Measurements from ENCODE around the gene NIPSNAP2. TPM values are rescaled to one million over a fixed set of nuclear protein-coding genes. Genes with fewer than 3 reads are reported as not detected.
A peak's percentile ranks its signal among the peaks of the same experiment; 100 is the strongest.
"Not testable (repeated sequence)": the region's sequence is repeated elsewhere in the genome, so short reads cannot be mapped to it uniquely, and the experiment has no call there.

The NIPSNAP2 gene
- total RNA-seq, 1 experiment from 2014 or later, result 49.5 TPM

DNA sequence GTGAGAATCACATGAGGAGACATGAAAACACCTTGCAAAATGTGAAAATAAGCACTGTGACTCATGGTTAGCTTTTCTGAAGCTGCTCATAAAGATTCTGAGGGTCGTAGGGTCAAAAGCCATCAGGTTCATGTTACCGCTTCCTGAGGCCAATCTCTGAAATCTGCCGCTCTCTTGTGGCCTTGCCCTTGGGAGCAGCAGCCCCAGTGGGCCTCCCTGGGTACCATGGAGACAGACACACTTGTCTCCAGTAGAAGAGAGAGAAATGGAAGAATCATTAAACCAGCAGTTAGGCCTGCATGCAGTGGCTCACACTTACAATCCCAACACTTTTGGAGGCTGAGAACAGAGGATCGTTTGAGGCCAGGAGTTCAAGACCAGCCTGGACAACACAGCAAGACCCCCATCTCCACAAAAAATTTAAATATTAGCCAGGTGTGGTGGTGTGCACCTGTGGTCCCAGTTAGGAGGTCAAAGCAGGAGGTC is 42.8 kb downstream of the NIPSNAP2 start:
- Histone ChIP-seq H3K9me3 (replicated peaks) (no peaks in the 10 kb centered on the region), H3K4me1 (replicated peaks) (no peaks in the 10 kb centered on the region), H3K36me3 (no peaks in the 10 kb centered on the region), H3K27me3 (replicated peaks) (no peaks in the 10 kb centered on the region), H3K27ac (no peak overlapping the region), H3K4me3 (no peak overlapping the region)
- DNase-seq (ENCODE audit: low read depth in 1 of 2, low spot score in 2 of 2), result no peak

DNA sequence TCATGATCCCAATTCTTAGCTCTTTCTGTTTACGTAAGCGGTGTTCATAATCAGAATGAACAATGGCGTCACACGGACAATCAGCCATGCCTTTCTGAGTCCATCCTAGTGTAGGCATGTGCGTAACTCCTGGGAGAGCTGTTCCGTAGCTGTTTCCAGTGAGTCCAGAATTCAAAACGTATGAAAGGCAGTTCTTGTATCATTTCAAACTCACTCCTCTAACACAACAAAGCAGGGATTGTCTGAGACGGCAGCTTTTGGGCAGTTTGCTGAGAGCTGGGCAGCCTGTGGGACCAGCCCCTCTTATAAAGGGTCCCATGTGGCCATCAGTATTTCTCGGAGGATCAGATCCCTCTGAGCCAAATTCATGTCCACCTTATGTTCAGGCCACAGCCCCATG is 43.5 kb downstream of the NIPSNAP2 start:
- Histone ChIP-seq H3K27ac (no peak overlapping the region), H3K36me3 (no peaks in the 10 kb centered on the region), H3K4me1 (replicated peaks) (no peaks in the 10 kb centered on the region), H3K9me3 (replicated peaks) (no peaks in the 10 kb centered on the region), H3K4me3 (no peak overlapping the region), H3K27me3 (replicated peaks) (no peaks in the 10 kb centered on the region)
- DNase-seq (ENCODE audit: low read depth in 1 of 2, low spot score in 2 of 2), result no peak

DNA sequence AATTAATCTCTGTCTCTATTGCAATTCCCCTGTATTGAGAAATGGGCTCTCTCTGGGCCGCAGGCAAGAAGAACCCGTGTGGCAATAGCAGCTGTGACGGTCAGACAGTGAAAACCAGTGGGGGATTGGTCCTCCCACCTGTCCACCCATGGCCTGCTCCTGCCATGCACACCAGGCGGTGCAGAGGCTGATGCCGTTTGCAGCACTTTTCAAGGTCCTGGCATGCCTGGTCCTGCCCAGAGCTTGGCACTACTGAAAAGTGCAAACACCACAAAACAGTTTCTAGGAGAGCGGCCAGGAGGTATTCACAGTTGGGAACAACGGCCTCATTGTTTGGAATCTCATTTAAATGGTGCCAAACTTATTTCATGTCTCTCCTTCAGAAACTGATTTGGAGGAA is 45.3 kb downstream of the NIPSNAP2 start:
- Histone ChIP-seq H3K4me3 (no peak overlapping the region), H3K36me3 (peaks cover 4% of the 10 kb centered on the region; the same call in 1 of the 2 replicates), H3K9me3 (replicated peaks) (no peaks in the 10 kb centered on the region), H3K27me3 (replicated peaks) (no peaks in the 10 kb centered on the region), H3K4me1 (replicated peaks) (no peaks in the 10 kb centered on the region), H3K27ac (no peak overlapping the region)
- no peak for DNase-seq (ENCODE audit: low read depth in 1 of 2, low spot score in 2 of 2)

DNA sequence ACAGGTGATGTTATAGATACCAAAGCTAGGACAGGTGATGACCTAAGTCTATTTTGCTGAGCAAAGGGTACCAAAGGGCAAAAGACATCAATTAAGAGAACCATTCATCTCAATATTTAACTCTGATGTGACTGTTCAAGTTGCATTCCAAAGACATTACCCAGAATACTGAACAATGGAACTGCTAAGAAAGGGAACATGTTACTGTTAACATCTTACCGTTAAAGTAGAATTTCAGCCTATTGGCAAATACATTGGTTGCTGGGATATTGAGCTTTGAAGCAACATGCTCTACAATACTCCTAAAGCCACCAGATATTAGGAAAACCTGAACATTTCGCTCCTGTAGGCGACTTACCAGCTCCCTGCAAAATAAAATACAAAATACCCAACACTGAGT is 52.6 kb downstream of the NIPSNAP2 start:
- not testable (repeated sequence) for H3K4me3 ChIP-seq; H3K27ac ChIP-seq; H3K27me3 ChIP-seq (replicated peaks); H3K4me1 ChIP-seq (replicated peaks); H3K36me3 ChIP-seq; DNase-seq (ENCODE audit: low read depth in 1 of 2, low spot score in 2 of 2); H3K9me3 ChIP-seq (replicated peaks)

DNA sequence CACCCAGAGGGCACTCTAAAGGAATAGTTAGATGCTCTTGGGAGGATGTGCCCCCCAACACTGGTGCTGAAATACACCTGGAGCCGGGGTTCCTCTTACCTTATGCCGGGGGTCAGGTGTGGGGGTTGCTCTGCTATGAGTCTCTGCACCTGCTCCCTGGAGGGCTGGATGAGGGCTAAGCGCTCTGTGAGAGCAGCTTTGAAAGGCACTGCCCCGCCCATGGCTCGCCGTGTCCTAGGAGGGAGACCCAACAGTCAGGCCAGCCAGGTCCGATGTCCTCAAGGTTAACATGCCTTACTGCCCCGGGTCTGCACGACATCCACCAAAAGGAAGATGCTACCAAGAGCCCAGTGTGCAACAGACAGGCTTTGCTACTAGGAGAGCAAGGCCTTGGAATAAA is 55.1 kb downstream of the NIPSNAP2 start:
- no peak for DNase-seq (ENCODE audit: low read depth in 1 of 2, low spot score in 2 of 2)
- Histone ChIP-seq H3K36me3 (0 out of 2 replicates have a peak, but pooled peaks cover 2% of the 10 kb centered on the region), H3K27me3 (replicated peaks) (no peaks in the 10 kb centered on the region), H3K4me3 (no peak overlapping the region), H3K27ac (no peak overlapping the region), H3K9me3 (replicated peaks) (no peaks in the 10 kb centered on the region), H3K4me1 (replicated peaks) (no peaks in the 10 kb centered on the region)

DNA sequence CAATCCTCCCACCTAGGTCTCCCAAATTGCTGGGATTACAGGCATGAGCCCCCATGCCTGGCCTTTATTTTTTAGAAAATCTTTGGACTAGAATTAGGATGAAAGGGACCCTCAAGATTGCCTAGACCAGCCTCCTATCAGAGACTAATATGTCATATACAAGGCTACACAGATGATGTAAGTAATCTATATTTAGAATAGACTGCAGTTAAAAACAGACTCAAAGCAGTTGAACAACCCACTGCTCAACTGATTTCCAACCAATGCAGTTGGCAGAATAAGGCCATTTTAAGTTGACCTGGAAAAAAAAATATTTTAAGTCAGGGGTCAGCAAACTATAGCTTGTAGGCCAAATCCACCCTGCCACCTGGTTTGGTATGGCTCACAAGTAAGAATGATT is 59.1 kb downstream of the NIPSNAP2 start:
- no peaks in the 10 kb centered on the region for H3K9me3 ChIP-seq (replicated peaks)
- H3K36me3 ChIP-seq, result peaks cover 5% of the 10 kb centered on the region; the same call in 1 of the 2 replicates
- no peak for DNase-seq (ENCODE audit: low read depth in 1 of 2, low spot score in 2 of 2)
- H3K4me3 ChIP-seq, result no peak overlapping the region
- no peaks in the 10 kb centered on the region for H3K4me1 ChIP-seq (replicated peaks)
- H3K27ac ChIP-seq, result no peak overlapping the region
- H3K27me3 ChIP-seq (replicated peaks), result no peaks in the 10 kb centered on the region

DNA sequence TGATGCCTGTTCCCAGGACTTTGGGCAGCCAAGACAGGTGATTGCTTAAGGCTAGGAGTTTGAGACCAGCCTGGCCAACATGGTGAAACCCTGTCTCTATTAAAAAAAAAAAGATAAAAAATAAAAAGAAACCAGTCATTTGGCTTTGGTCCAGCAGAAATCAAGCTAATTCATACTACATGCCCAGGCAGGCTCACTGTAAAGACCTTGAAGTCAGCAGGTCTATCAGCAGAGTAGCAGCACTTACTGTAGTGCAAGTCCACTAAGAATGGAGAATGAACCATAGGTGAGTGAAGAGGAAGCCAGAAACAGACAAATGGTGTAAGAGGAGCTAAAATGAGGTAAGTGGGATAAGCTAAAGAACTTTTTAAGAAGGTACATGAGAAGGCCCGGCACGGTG is 62.2 kb downstream of the NIPSNAP2 start:
- Histone ChIP-seq H3K4me3 (no peak overlapping the region), H3K27me3 (replicated peaks) (no peaks in the 10 kb centered on the region), H3K36me3 (peaks cover 8% of the 10 kb centered on the region), H3K9me3 (replicated peaks) (no peaks in the 10 kb centered on the region), H3K27ac (no peak overlapping the region), H3K4me1 (replicated peaks) (0 out of 2 replicates have a peak, but pooled peaks cover 2% of the 10 kb centered on the region)
- no peak for DNase-seq (ENCODE audit: low read depth in 1 of 2, low spot score in 2 of 2)

DNA sequence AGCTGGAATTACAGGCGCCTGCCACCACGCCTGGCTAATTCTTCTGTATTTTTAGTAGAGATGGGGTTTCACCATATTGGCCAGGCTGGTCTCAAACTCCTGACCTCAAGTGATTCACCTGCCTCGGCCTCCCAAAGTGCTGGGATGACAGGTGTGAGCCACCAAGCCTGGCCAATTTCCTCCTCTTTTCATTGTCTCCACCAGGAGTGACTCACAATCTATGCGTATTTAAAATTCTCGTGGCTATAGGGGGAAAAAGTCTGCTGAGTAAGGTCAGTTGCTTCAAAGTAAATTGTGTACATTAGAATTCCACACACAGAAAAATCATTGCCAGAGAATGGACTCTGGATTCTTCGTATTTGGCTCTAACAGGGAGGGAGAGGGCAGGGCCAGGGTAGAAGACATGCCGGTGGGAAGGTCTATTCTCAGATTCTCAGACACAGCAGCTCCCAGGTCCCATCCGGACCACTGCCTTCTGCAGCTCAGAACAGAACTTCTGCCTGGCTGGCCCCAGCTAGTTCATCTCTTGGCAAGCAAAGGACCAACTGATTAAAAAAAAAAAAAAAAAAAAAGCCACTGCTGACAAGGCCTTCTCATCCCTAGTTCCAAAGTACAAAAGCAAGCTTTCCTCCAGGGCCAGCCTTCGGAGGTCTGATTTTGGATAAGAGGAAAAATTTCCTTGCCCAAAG is 64.7 kb downstream of the NIPSNAP2 start:
- Histone ChIP-seq H3K27ac (no peak overlapping the region), H3K4me3 (no peak overlapping the region), H3K9me3 (replicated peaks) (no peaks in the 10 kb centered on the region), H3K36me3 (peaks cover 9% of the 10 kb centered on the region), H3K4me1 (replicated peaks) (0 out of 2 replicates have a peak, but pooled peaks cover 3% of the 10 kb centered on the region), H3K27me3 (replicated peaks) (no peaks in the 10 kb centered on the region)
- DNase-seq (ENCODE audit: low read depth in 1 of 2, low spot score in 2 of 2), result peak in 1 of 2 experiments; percentile 42

DNA sequence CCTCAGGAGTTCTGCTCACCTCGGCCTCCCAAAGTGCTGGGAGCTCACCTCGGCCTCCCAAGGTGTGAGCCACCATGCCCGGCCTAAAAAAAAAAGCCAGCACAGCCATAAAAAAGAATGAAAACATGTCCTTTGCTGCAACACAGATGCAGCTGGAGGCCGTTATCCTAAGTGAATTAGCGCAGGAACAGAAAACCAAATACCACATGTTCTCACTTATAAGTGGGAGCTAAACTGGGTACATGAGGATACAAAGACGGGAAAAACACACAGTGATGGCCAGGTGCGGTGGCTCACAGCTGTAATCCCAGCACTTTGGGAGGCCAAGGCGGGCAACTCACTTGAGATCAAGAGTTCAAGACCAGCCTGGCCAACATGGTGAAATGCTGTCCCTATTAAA is 66.0 kb downstream of the NIPSNAP2 start:
- no peak overlapping the region for H3K4me3 ChIP-seq
- 0 out of 2 replicates have a peak, but pooled peaks cover 7% of the 10 kb centered on the region for H3K4me1 ChIP-seq (replicated peaks)
- H3K9me3 ChIP-seq (replicated peaks), result no peaks in the 10 kb centered on the region
- no peak for DNase-seq (ENCODE audit: low read depth in 1 of 2, low spot score in 2 of 2)
- H3K36me3 ChIP-seq, result peaks cover 9% of the 10 kb centered on the region
- no peaks in the 10 kb centered on the region for H3K27me3 ChIP-seq (replicated peaks)
- H3K27ac ChIP-seq, result no peak overlapping the region

DNA sequence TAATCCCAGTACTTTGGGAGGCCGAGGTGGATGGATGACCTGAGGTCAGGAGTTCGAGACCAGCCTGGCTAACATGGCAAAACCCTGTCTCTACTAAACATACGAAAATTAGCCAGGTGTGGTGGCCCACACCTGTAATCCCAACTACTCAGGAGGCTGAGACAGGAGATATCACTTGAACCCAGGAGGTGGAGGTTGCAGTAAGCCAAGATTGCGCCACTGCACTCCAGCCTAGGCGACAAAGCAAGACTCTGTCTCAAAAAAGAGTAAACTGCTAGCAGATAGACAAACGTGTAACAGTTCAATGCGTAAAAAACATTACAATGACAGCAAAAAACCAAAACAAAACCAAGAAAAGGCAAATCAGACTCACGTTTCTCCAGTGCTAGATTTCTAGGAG is 67.2 kb downstream of the NIPSNAP2 start:
- not testable (repeated sequence) for H3K27ac ChIP-seq; H3K36me3 ChIP-seq; H3K9me3 ChIP-seq (replicated peaks); H3K27me3 ChIP-seq (replicated peaks); H3K4me1 ChIP-seq (replicated peaks); H3K4me3 ChIP-seq; DNase-seq (ENCODE audit: low read depth in 1 of 2, low spot score in 2 of 2)

DNA sequence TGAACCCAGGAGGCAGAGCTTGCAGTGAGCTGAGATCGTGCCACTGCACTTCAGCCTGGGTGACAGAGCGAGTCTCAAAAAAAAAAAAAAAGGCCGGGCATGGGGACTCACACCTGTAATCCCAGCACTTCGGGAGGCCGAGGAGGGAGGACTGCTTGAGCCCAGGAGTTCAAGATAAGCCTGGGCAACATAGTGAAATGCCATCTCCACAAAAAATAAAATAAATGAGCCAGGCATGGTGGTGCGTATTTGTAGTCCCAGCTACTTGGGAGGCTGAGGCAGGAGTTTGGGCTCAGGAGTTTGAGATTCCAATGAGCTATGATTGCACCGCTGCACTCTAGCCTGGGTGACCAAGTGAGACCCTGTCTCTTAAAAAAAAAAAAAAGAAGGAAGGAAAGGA is 68.2 kb downstream of the NIPSNAP2 start:
- not testable (repeated sequence) for H3K27me3 ChIP-seq (replicated peaks); H3K36me3 ChIP-seq; H3K4me1 ChIP-seq (replicated peaks); H3K27ac ChIP-seq; DNase-seq (ENCODE audit: low read depth in 1 of 2, low spot score in 2 of 2); H3K9me3 ChIP-seq (replicated peaks); H3K4me3 ChIP-seq

DNA sequence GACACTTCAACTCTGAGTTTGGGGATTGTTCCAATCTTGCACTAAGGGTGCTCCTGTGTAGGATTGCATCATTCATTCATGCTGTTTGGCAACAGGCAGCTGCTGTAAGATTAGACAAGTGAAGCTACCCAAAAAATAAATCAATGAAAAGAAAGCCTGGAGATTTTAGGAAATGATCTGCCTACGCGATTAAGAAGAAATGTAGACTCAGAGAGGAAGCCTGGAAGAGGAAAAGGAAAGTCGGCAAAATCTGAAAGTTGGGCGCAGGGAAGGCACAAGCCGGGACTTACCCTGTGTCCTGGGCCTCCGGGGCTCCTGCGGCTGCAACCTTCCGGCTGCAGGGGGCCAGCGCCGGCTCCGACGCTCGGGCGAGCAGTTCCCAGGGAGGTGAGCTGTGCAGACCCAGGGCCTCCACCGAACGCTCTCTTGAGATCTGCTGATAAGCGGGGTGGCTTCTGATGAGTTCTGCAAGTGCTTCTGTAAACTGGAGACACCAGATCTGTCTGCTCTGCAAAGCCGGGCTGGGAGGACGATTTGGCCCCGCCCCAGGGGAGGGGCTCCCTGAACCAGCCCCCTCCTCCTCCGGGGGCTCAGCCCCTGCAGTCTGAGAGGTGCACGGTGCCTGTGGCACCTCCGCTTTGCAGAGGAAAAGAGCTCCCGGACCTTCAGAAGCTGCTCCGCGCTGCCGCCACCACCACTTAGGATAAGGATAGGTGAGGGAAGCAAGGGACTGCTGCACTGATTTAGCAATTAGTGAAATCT is 69.5 kb downstream of the NIPSNAP2 start:
- Histone ChIP-seq H3K4me3 (peak overlapping the region; percentile 37), H3K27ac (no peak overlapping the region), H3K36me3 (peaks cover 4% of the 10 kb centered on the region; the same call in 1 of the 2 replicates), H3K4me1 (replicated peaks) (0 out of 2 replicates have a peak, but pooled peaks cover 7% of the 10 kb centered on the region), H3K27me3 (replicated peaks) (no peaks in the 10 kb centered on the region), H3K9me3 (replicated peaks) (no peaks in the 10 kb centered on the region)
- peak; percentile 47 to 48 for DNase-seq (ENCODE audit: low read depth in 1 of 2, low spot score in 2 of 2)

DNA sequence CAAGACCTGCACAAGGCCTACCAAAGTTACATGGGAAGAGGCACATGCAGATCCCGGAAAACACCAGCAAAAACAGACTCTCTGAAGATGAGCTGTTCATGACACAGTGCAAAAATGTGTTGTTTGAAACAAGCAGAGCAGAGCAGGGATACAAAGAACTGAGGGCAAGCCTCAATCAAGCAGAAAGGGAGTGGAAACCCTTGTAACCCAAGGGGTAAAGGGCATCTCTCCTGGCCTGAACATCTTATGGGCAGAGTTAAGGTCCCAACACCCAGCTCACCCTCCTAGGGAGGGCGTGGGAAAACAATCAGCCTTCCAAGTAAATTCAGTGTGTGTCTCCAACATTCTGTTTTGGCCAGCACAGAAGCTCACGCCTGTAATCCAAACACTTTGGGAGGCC is 76.3 kb downstream of the NIPSNAP2 start:
- H3K27ac ChIP-seq, result no peak overlapping the region
- DNase-seq (ENCODE audit: low read depth in 1 of 2, low spot score in 2 of 2), result no peak
- H3K4me3 ChIP-seq, result no peak overlapping the region
- H3K27me3 ChIP-seq (replicated peaks), result no peaks in the 10 kb centered on the region
- H3K36me3 ChIP-seq, result peaks cover 4% of the 10 kb centered on the region; the same call in 1 of the 2 replicates
- no peaks in the 10 kb centered on the region for H3K9me3 ChIP-seq (replicated peaks)
- no peaks in the 10 kb centered on the region for H3K4me1 ChIP-seq (replicated peaks)

DNA sequence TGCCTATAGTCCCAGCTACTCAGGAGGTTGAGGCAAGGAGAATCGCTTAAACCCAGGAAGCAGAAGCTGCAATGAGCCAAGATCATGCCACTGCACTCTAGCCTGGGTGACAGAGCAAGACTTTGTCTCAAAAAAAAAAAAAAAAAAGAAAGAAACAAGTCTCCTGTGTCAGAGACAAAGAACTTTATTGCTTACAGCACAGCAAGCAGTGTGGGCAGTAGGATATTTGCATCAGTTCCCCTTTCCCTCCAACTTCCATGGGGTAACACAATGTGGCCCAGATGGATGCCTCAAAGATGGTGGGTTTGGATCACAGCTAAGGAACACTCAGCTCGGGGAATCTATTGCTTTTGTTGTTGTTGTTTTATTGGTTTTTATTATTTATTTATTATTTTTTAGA is 81.4 kb downstream of the NIPSNAP2 start:
- not testable (repeated sequence) for H3K4me3 ChIP-seq; H3K27me3 ChIP-seq (replicated peaks); DNase-seq (ENCODE audit: low read depth in 1 of 2, low spot score in 2 of 2); H3K36me3 ChIP-seq; H3K9me3 ChIP-seq (replicated peaks); H3K27ac ChIP-seq
- peaks cover 23% of the 10 kb centered on the region for H3K4me1 ChIP-seq (replicated peaks)

Data from SJSA1 (cell line).